ENCODE data around the gene RFX4.

Gene RFX4

GRCh38 chr12:106744600-106744999 lies 161.8 kb downstream of the RFX4 start:
- Histone ChIP-seq H3K27ac (no peak overlapping the region), H3K79me2 (no peaks in the 10 kb centered on the region), H3K9me3 (ENCODE audit: control insufficient read depth, low read length) (no peaks in the 10 kb centered on the region), H3K36me3 (ENCODE audit: control insufficient read depth, insufficient read depth, low read length) (no peaks in the 10 kb centered on the region), H2AFZ (no peak overlapping the region), H3K4me3 (ENCODE audit: low read depth, low read length) (no peak overlapping the region), H3K4me1 (no peaks in the 10 kb centered on the region), H3K9ac (no peak overlapping the region), H3K4me2 (ENCODE audit: low read length) (no peak overlapping the region), H3K27me3 (ENCODE audit: control insufficient read depth, insufficient read depth, low read length) (no peaks in the 10 kb centered on the region)
- TF ChIP-seq CTCF (IDR thresholded peaks at IDR 0.05): no peak

GRCh38 chr12:106745181-106745745 lies 162.5 kb downstream of the RFX4 start:
- Histone ChIP-seq H3K4me3 (ENCODE audit: low read depth, low read length) (no peak overlapping the region), H2AFZ (no peak overlapping the region), H3K9me3 (ENCODE audit: control insufficient read depth, low read length) (no peaks in the 10 kb centered on the region), H3K27me3 (ENCODE audit: control insufficient read depth, insufficient read depth, low read length) (no peaks in the 10 kb centered on the region), H3K9ac (no peak overlapping the region), H3K4me2 (ENCODE audit: low read length) (no peak overlapping the region), H3K27ac (no peak overlapping the region), H3K36me3 (ENCODE audit: control insufficient read depth, insufficient read depth, low read length) (no peaks in the 10 kb centered on the region), H3K4me1 (no peaks in the 10 kb centered on the region), H3K79me2 (no peaks in the 10 kb centered on the region)
- no peak for TF ChIP-seq CTCF (IDR thresholded peaks at IDR 0.05)

- Histone ChIP-seq H3K9ac (no peak overlapping the region), H3K36me3 (ENCODE audit: control insufficient read depth, insufficient read depth, low read length) (no peaks in the 10 kb centered on the region), H3K27me3 (ENCODE audit: control insufficient read depth, insufficient read depth, low read length) (no peaks in the 10 kb centered on the region), H3K4me1 (no peaks in the 10 kb centered on the region), H3K27ac (no peak overlapping the region), H3K4me3 (ENCODE audit: low read depth, low read length) (no peak overlapping the region), H3K79me2 (no peaks in the 10 kb centered on the region), H3K4me2 (ENCODE audit: low read length) (no peak overlapping the region), H2AFZ (no peak overlapping the region), H3K9me3 (ENCODE audit: control insufficient read depth, low read length) (no peaks in the 10 kb centered on the region)
- no peak for TF ChIP-seq CTCF (IDR thresholded peaks at IDR 0.05)
Measured at GRCh38 chr12:106747973-106748436, 165.2 kb downstream of the RFX4 start.

- Histone ChIP-seq H3K79me2 (no peaks in the 10 kb centered on the region), H3K9ac (no peak overlapping the region), H3K4me1 (no peaks in the 10 kb centered on the region), H3K27ac (no peak overlapping the region), H3K27me3 (ENCODE audit: control insufficient read depth, insufficient read depth, low read length) (no peaks in the 10 kb centered on the region), H3K36me3 (ENCODE audit: control insufficient read depth, insufficient read depth, low read length) (no peaks in the 10 kb centered on the region), H3K4me3 (ENCODE audit: low read depth, low read length) (no peak overlapping the region), H3K9me3 (ENCODE audit: control insufficient read depth, low read length) (no peaks in the 10 kb centered on the region), H3K4me2 (ENCODE audit: low read length) (no peak overlapping the region), H2AFZ (no peak overlapping the region)
- no peak for TF ChIP-seq CTCF (IDR thresholded peaks at IDR 0.05)
Measured at GRCh38 chr12:106750524-106750923, 167.7 kb downstream of the RFX4 start.

GRCh38 chr12:106753526-106753925 lies 170.7 kb downstream of the RFX4 start:
- Histone ChIP-seq H3K9me3 (ENCODE audit: control insufficient read depth, low read length) (no peaks in the 10 kb centered on the region), H3K4me2 (ENCODE audit: low read length) (no peak overlapping the region), H3K27ac (no peak overlapping the region), H3K9ac (no peak overlapping the region), H3K79me2 (no peaks in the 10 kb centered on the region), H3K4me1 (no peaks in the 10 kb centered on the region), H3K4me3 (ENCODE audit: low read depth, low read length) (no peak overlapping the region), H3K27me3 (ENCODE audit: control insufficient read depth, insufficient read depth, low read length) (no peaks in the 10 kb centered on the region), H3K36me3 (ENCODE audit: control insufficient read depth, insufficient read depth, low read length) (no peaks in the 10 kb centered on the region), H2AFZ (no peak overlapping the region)
- no peak for TF ChIP-seq CTCF (IDR thresholded peaks at IDR 0.05)
